GM18520 (cell line): Measurements from ENCODE around the gene WDR11.
"Not testable (repeated sequence)": the region's sequence is repeated elsewhere in the genome, so short reads cannot be mapped to it uniquely, and the experiment has no call there.

ENCODE experiments used
- ATAC-seq: cut with Tn5 transposase; IDR thresholded peaks from one replicate; pipeline ENCODE4 v1.9.1; 2021; ENCODE audit not compliant: unreplicated experiment

The WDR11 gene

GRCh38 chr10:120854388-120854787, 3.2 kb downstream of the WDR11 start:
- ATAC-seq = no peak

GRCh38 chr10:120861178-120861855, 10.2 kb downstream of the WDR11 start:
- no peak for ATAC-seq

GRCh38 chr10:120873741-120874140, 22.6 kb downstream of the WDR11 start:
- ATAC-seq = no peak

GRCh38 chr10:120883071-120883470, 31.9 kb downstream of the WDR11 start:
- ATAC-seq = no peak

GRCh38 chr10:120887482-120887881, 36.3 kb downstream of the WDR11 start:
- ATAC-seq = no peak

- no peak for ATAC-seq
Observed at GRCh38 chr10:120891365-120891764, 40.2 kb downstream of the WDR11 start.

- no peak for ATAC-seq
Observed at GRCh38 chr10:120894556-120894955, 43.4 kb downstream of the WDR11 start.

GRCh38 chr10:120897343-120897742, 46.2 kb downstream of the WDR11 start:
- no peak for ATAC-seq

- no peak for ATAC-seq
Observed at GRCh38 chr10:120905268-120905667, 54.1 kb downstream of the WDR11 start.

- no peak for ATAC-seq
Observed at GRCh38 chr10:120917521-120918250, 66.5 kb downstream of the WDR11 start.

GRCh38 chr10:120923886-120924285, 72.7 kb downstream of the WDR11 start:
- not testable (repeated sequence) for ATAC-seq

GRCh38 chr10:120926611-120927010, 75.4 kb downstream of the WDR11 start:
- no peak for ATAC-seq

- no peak for ATAC-seq
Observed at GRCh38 chr10:120927352-120927751, 76.2 kb downstream of the WDR11 start.

GRCh38 chr10:120929166-120929565, 78.0 kb downstream of the WDR11 start:
- no peak for ATAC-seq

GRCh38 chr10:120931423-120931822, 80.3 kb downstream of the WDR11 start:
- no peak for ATAC-seq

- ATAC-seq = no peak
Observed at GRCh38 chr10:120931999-120932398, 80.8 kb downstream of the WDR11 start.

- ATAC-seq = no peak
Observed at GRCh38 chr10:120938822-120939221, 87.7 kb downstream of the WDR11 start.

GRCh38 chr10:120940299-120940900, 89.2 kb downstream of the WDR11 start:
- ATAC-seq = no peak

GRCh38 chr10:120941501-120941900, 90.3 kb downstream of the WDR11 start:
- ATAC-seq = no peak

- ATAC-seq = no peak
Observed at GRCh38 chr10:120942806-120943413, 91.7 kb downstream of the WDR11 start.

GRCh38 chr10:120943542-120943941, 92.4 kb downstream of the WDR11 start:
- ATAC-seq = no peak
